WTC11 (cell line): ENCODE data around the gene NAA16. TPM values are rescaled to one million over a fixed set of nuclear protein-coding genes. Genes with fewer than 3 reads are reported as not detected.

ENCODE experiments used
- ATAC-seq: fragments of 200-7000 bp; cut with Tn5 transposase; 2 replicates; pipeline ENCODE4 v1.10.0; 2021; ENCODE audit warnings: mild to moderate bottlenecking, moderate library complexity
- CTCF ChIA-PET: fragments of 300-600 bp; sonication (Branson Sonifier 250); formaldehyde crosslinking; loops from one replicate; lab custom pipeline; 2021; ENCODE audit warnings: antibody characterized with exemption; lab: Charles Lee
- POLR2A ChIA-PET: fragments of 350-600 bp; sonication (Branson Sonifier 250); formaldehyde crosslinking; loops from one replicate; lab custom pipeline; 2021; ENCODE audit warnings: antibody characterized with exemption; lab: Charles Lee
- DNase-seq: peaks from one replicate; pipeline ENCODE4 v3.0.0; 2021; ENCODE audit warnings: low spot score
- H3K27ac Mint-ChIP-seq: 2 replicates; pipeline ENCODE4 v1.8.0; 2021; ENCODE audit warnings: mixed read lengths
- H3K27me3 Mint-ChIP-seq: 2 replicates; pipeline ENCODE4 v1.8.0; 2021; ENCODE audit warnings: low read depth, mild to moderate bottlenecking, moderate library complexity, mixed read lengths
- H3K36me3 Mint-ChIP-seq: 2 replicates; pipeline ENCODE4 v1.8.0; 2021; ENCODE audit warnings: mixed read lengths
- H3K4me1 Mint-ChIP-seq: 2 replicates; pipeline ENCODE4 v1.8.0; 2022; ENCODE audit warnings: mixed read lengths
- H3K4me3 Mint-ChIP-seq: 2 replicates; pipeline ENCODE4 v1.8.0; 2021; ENCODE audit warnings: mild to moderate bottlenecking, moderate library complexity, mixed read lengths
- H3K9me3 Mint-ChIP-seq: 2 replicates; pipeline ENCODE4 v1.8.0; 2021; ENCODE audit warnings: mixed read lengths
- ATF1 ChIP-seq: sonication (generic); formaldehyde crosslinking; IDR thresholded peaks from 2 replicates; pipeline ENCODE4 v1.8.1; 2023; ENCODE audit warnings: mild to moderate bottlenecking, moderate library complexity, missing genetic modification reagents
- CREM ChIP-seq: sonication (generic); formaldehyde crosslinking; IDR thresholded peaks from 2 replicates; pipeline ENCODE4 v1.8.1; 2022; ENCODE audit warnings: mild to moderate bottlenecking, missing genetic modification reagents, moderate library complexity
- EMX1 ChIP-seq: fragments of 250-450 bp; sonication (Bioruptor Pico); IDR thresholded peaks from 2 replicates; pipeline ENCODE4 v1.8.0; 2021; ENCODE audit warnings: mild to moderate bottlenecking
- HMGA2 ChIP-seq: fragments of 250-450 bp; sonication (Bioruptor Pico); IDR thresholded peaks from 2 replicates; pipeline ENCODE4 v1.4.0; 2021; ENCODE audit warnings: mild to moderate bottlenecking, moderate library complexity
- JUN ChIP-seq: sonication (generic); formaldehyde crosslinking; IDR thresholded peaks from 2 replicates; pipeline ENCODE4 v1.8.0; 2023; ENCODE audit warnings: mild to moderate bottlenecking, missing genetic modification reagents
- OVOL2 ChIP-seq: fragments of 250-450 bp; sonication (Bioruptor Pico); IDR thresholded peaks from 2 replicates; pipeline ENCODE4 v1.9.0; 2021; ENCODE audit warnings: mild to moderate bottlenecking, borderline replicate concordance
- TEAD1 ChIP-seq: sonication (generic); formaldehyde crosslinking; IDR thresholded peaks from 2 replicates; pipeline ENCODE4 v1.8.0; 2022; ENCODE audit warnings: mild to moderate bottlenecking, missing genetic modification reagents
- TEAD4 ChIP-seq: sonication (generic); formaldehyde crosslinking; IDR thresholded peaks from 2 replicates; pipeline ENCODE4 v1.8.0; 2022; ENCODE audit warnings: mild to moderate bottlenecking, missing genetic modification reagents
- ZNF317 ChIP-seq: sonication (generic); formaldehyde crosslinking; IDR thresholded peaks from 2 replicates; pipeline ENCODE4 v1.8.1; 2023; ENCODE audit warnings: low read depth, mild to moderate bottlenecking, moderate library complexity, missing genetic modification reagents, borderline replicate concordance
- total RNA-seq: library from RNA; stranded (reverse); gene quantifications from 3 replicates; pipeline ENCODE4 v1.2.3, GENCODE V29; 2021
- TF ChIP-seq, protein P1 (sequence below): fragments of 250-450 bp; sonication (Bioruptor Pico); conservative IDR thresholded peaks from 2 replicates; pipeline ENCODE4 v1.9.0; 2021; ENCODE audit warnings: mild to moderate bottlenecking
- TF ChIP-seq, protein P2 (sequence below): sonication (generic); formaldehyde crosslinking; conservative IDR thresholded peaks from 2 replicates; pipeline ENCODE4 v1.8.1; 2023; ENCODE audit warnings: mild to moderate bottlenecking, low read depth, missing genetic modification reagents, moderate library complexity
- TF ChIP-seq, protein P3 (sequence below): sonication (generic); formaldehyde crosslinking; IDR thresholded peaks from 2 replicates; pipeline ENCODE4 v1.8.1; 2023; ENCODE audit warnings: mild to moderate bottlenecking, missing genetic modification reagents, borderline replicate concordance
- TF ChIP-seq, protein P4 (sequence below): fragments of 250-450 bp; sonication (Bioruptor Pico); IDR thresholded peaks from 2 replicates; pipeline ENCODE4 v2.1.2; 2022; ENCODE audit warnings: mild to moderate bottlenecking, moderate library complexity
- TF ChIP-seq, protein P5 (sequence below): sonication (generic); formaldehyde crosslinking; conservative IDR thresholded peaks from 2 replicates; pipeline ENCODE4 v1.8.1; 2022; ENCODE audit warnings: mild to moderate bottlenecking, missing genetic modification reagents
- TF ChIP-seq, protein P6 (sequence below): sonication (generic); formaldehyde crosslinking; IDR thresholded peaks from 2 replicates; pipeline ENCODE4 v1.8.0; 2022; ENCODE audit warnings: mild to moderate bottlenecking, missing genetic modification reagents
- TF ChIP-seq, protein P7 (sequence below): sonication (generic); formaldehyde crosslinking; IDR thresholded peaks from 2 replicates; pipeline ENCODE4 v1.8.0; 2022; ENCODE audit warnings: mild to moderate bottlenecking, missing genetic modification reagents
- TF ChIP-seq, protein P8 (sequence below): sonication (generic); formaldehyde crosslinking; IDR thresholded peaks from 2 replicates; pipeline ENCODE4 v1.8.0; 2023; ENCODE audit warnings: mild to moderate bottlenecking, missing genetic modification reagents

Gene NAA16
- total RNA-seq, 1 experiment from 2014 or later: 32.5 TPM

DNA sequence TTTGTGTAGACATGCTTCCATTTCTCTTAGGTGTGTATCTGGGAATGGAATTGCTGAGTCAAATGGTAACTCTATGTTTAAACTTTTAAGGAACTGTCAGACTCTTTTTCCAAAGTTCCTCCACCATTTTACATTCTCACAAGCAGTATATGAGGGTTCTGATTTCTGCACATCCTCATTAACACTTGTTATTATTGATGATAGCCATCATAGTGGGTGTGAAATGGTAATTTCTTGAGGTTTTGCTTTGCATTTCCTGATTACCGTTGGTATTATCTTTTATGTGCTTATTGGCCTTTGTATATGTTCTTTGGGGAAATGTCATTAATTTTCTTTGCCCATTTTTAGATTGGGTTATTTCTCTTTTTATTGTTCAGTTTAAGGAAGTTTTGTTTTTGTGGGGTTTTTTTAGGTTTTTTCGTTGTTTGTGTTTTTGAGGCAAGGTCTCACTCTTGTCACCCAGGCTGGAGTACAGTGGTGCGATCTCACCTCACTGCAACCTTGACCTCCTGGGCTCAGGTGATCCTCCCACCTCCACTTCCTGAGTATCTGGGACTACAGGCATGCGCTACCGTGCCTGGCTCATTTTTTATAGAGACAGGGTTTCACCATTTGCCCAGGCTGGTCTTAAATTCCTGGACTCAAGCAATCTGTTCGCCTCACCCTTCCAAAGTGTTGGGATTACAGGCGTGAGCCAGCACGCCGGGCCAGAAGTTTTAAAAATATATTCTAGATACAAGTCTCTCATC, 34.3 kb downstream of the NAA16 start (continued):
- TF ChIP-seq, protein P1, sequence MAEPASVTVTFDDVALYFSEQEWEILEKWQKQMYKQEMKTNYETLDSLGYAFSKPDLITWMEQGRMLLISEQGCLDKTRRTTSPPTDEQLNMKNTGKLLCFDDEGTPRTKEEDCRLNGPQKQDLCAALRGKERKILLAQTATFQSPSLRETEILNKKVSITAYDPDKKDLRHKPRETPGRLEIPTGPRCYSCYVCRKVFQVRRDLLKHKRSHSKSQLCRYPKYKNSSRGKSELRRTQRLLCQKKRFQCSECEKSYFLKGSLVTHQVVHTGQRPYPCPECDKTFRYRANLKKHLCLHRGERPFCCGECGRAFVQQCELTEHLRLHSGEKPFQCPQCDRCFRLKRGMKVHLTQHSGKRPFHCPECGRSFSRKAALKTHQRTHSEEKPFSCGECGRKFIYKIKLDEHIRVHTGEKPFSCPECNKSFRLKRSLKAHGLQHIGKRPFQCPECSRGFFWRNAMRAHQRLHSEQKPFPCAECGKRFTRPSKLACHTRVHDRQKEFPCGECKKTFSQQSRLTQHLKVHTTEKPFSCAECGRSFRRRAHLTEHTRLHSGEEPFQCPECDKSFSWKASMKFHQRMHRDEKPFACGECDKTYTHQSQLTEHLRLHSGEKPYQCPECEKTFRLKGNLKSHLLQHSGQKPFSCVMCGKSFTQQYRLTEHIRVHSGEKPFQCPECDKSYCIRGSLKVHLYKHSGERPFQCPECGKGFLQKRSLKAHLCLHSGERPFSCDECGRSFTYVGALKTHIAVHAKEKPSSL (CRISPR knock-in tag): no peak
- TF ChIP-seq, protein P2, sequence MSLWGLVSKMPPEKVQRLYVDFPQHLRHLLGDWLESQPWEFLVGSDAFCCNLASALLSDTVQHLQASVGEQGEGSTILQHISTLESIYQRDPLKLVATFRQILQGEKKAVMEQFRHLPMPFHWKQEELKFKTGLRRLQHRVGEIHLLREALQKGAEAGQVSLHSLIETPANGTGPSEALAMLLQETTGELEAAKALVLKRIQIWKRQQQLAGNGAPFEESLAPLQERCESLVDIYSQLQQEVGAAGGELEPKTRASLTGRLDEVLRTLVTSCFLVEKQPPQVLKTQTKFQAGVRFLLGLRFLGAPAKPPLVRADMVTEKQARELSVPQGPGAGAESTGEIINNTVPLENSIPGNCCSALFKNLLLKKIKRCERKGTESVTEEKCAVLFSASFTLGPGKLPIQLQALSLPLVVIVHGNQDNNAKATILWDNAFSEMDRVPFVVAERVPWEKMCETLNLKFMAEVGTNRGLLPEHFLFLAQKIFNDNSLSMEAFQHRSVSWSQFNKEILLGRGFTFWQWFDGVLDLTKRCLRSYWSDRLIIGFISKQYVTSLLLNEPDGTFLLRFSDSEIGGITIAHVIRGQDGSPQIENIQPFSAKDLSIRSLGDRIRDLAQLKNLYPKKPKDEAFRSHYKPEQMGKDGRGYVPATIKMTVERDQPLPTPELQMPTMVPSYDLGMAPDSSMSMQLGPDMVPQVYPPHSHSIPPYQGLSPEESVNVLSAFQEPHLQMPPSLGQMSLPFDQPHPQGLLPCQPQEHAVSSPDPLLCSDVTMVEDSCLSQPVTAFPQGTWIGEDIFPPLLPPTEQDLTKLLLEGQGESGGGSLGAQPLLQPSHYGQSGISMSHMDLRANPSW (CRISPR knock-in tag): no peak
- TF ChIP-seq, protein P3, sequence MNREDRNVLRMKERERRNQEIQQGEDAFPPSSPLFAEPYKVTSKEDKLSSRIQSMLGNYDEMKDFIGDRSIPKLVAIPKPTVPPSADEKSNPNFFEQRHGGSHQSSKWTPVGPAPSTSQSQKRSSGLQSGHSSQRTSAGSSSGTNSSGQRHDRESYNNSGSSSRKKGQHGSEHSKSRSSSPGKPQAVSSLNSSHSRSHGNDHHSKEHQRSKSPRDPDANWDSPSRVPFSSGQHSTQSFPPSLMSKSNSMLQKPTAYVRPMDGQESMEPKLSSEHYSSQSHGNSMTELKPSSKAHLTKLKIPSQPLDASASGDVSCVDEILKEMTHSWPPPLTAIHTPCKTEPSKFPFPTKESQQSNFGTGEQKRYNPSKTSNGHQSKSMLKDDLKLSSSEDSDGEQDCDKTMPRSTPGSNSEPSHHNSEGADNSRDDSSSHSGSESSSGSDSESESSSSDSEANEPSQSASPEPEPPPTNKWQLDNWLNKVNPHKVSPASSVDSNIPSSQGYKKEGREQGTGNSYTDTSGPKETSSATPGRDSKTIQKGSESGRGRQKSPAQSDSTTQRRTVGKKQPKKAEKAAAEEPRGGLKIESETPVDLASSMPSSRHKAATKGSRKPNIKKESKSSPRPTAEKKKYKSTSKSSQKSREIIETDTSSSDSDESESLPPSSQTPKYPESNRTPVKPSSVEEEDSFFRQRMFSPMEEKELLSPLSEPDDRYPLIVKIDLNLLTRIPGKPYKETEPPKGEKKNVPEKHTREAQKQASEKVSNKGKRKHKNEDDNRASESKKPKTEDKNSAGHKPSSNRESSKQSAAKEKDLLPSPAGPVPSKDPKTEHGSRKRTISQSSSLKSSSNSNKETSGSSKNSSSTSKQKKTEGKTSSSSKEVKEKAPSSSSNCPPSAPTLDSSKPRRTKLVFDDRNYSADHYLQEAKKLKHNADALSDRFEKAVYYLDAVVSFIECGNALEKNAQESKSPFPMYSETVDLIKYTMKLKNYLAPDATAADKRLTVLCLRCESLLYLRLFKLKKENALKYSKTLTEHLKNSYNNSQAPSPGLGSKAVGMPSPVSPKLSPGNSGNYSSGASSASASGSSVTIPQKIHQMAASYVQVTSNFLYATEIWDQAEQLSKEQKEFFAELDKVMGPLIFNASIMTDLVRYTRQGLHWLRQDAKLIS (CRISPR knock-in tag): no peak
- TF ChIP-seq JUN: no peak
- no peak for TF ChIP-seq ZNF317
- no peak for TF ChIP-seq CREM
- TF ChIP-seq, protein P4, sequence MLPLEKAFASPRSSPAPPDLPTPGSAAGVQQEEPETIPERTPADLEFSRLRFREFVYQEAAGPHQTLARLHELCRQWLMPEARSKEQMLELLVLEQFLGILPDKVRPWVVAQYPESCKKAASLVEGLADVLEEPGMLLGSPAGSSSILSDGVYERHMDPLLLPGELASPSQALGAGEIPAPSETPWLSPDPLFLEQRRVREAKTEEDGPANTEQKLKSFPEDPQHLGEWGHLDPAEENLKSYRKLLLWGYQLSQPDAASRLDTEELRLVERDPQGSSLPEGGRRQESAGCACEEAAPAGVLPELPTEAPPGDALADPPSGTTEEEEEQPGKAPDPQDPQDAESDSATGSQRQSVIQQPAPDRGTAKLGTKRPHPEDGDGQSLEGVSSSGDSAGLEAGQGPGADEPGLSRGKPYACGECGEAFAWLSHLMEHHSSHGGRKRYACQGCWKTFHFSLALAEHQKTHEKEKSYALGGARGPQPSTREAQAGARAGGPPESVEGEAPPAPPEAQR (CRISPR knock-in tag): no peak
- no peak for TF ChIP-seq HMGA2 (CRISPR knock-in tag)

DNA sequence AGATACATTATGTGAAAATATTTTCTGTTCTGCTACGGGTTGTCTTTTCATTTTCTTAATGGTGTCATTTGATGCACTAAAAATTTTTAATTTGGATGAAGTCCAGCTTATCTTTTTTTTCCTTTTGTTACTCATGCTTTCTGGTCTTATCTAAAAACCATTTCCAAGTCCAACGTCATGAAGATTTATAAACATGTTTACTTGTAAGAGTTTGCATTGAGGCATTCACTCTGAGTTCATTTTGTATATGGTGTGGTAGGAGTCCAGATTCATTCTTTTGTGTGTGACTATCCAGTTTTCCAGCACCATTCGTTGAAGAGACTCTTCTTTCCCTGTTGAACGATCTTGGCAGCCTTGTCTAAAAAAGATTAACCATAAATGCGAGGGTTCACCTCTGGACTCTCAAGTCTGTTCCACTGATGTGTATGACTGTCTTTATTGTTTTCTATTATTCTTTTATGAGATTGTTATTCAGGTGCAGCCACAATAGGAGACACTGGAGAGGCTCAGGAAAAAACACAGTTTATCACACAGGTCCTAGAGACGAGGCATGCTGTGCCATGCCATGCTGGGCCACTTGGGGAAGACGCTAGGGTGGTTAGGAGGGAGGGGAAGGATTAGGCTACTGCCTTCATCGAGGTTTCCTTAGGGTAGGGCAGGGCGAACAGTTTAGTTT, 35.0 kb downstream of the NAA16 start:
- POLR2A ChIA-PET: no interaction called here
- no peak overlapping the region for H3K4me3 Mint-ChIP-seq
- TF ChIP-seq, protein P5, sequence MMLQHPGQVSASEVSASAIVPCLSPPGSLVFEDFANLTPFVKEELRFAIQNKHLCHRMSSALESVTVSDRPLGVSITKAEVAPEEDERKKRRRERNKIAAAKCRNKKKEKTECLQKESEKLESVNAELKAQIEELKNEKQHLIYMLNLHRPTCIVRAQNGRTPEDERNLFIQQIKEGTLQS: no peak
- no peak for TF ChIP-seq TEAD4 (CRISPR knock-in tag)
- no peak for TF ChIP-seq EMX1
- TF ChIP-seq, protein P6, sequence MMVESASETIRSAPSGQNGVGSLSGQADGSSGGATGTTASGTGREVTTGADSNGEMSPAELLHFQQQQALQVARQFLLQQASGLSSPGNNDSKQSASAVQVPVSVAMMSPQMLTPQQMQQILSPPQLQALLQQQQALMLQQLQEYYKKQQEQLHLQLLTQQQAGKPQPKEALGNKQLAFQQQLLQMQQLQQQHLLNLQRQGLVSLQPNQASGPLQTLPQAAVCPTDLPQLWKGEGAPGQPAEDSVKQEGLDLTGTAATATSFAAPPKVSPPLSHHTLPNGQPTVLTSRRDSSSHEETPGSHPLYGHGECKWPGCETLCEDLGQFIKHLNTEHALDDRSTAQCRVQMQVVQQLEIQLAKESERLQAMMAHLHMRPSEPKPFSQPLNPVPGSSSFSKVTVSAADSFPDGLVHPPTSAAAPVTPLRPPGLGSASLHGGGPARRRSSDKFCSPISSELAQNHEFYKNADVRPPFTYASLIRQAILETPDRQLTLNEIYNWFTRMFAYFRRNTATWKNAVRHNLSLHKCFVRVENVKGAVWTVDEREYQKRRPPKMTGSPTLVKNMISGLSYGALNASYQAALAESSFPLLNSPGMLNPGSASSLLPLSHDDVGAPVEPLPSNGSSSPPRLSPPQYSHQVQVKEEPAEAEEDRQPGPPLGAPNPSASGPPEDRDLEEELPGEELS (CRISPR knock-in tag): no peak
- TF ChIP-seq OVOL2 (CRISPR knock-in tag): no peak
- no peak for TF ChIP-seq TEAD1 (CRISPR knock-in tag)
- no peak for TF ChIP-seq ATF1 (CRISPR knock-in tag)
- TF ChIP-seq, protein P7, sequence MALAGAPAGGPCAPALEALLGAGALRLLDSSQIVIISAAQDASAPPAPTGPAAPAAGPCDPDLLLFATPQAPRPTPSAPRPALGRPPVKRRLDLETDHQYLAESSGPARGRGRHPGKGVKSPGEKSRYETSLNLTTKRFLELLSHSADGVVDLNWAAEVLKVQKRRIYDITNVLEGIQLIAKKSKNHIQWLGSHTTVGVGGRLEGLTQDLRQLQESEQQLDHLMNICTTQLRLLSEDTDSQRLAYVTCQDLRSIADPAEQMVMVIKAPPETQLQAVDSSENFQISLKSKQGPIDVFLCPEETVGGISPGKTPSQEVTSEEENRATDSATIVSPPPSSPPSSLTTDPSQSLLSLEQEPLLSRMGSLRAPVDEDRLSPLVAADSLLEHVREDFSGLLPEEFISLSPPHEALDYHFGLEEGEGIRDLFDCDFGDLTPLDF (CRISPR knock-in tag): no peak
- TF ChIP-seq, protein P8, sequence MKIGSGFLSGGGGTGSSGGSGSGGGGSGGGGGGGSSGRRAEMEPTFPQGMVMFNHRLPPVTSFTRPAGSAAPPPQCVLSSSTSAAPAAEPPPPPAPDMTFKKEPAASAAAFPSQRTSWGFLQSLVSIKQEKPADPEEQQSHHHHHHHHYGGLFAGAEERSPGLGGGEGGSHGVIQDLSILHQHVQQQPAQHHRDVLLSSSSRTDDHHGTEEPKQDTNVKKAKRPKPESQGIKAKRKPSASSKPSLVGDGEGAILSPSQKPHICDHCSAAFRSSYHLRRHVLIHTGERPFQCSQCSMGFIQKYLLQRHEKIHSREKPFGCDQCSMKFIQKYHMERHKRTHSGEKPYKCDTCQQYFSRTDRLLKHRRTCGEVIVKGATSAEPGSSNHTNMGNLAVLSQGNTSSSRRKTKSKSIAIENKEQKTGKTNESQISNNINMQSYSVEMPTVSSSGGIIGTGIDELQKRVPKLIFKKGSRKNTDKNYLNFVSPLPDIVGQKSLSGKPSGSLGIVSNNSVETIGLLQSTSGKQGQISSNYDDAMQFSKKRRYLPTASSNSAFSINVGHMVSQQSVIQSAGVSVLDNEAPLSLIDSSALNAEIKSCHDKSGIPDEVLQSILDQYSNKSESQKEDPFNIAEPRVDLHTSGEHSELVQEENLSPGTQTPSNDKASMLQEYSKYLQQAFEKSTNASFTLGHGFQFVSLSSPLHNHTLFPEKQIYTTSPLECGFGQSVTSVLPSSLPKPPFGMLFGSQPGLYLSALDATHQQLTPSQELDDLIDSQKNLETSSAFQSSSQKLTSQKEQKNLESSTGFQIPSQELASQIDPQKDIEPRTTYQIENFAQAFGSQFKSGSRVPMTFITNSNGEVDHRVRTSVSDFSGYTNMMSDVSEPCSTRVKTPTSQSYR (CRISPR knock-in tag): no peak

More for the DNA sequence above, 35.0 kb downstream of the NAA16 start:
- Mint-ChIP-seq H3K36me3 (peaks cover 35% of the 10 kb centered on the region), H3K4me1 (peaks cover 20% of the 10 kb centered on the region), H3K27ac (peak overlapping the region; percentile 28), H3K27me3 (no peaks in the 10 kb centered on the region), H3K9me3 (no peaks in the 10 kb centered on the region)
- peak; percentile 71 for ATAC-seq
- DNase-seq: no peak
- CTCF ChIA-PET: no interaction called here
